BJ (cell line): ENCODE measurements around the gene SLC28A1. TPM values are rescaled to one million over a fixed set of nuclear protein-coding genes. Genes with fewer than 3 reads are reported as not detected.

ENCODE experiments used
- CTCF ChIA-PET: fragments of 350-600 bp; formaldehyde crosslinking; extraction: SDS; loops from one replicate; lab custom pipeline; 2021; ENCODE audit warnings: antibody characterized with exemption, inconsistent platforms; lab: Yijun Ruan, JAX
- POLR2A ChIA-PET: fragments of 300-600 bp; sonication (Branson Sonifier 250); formaldehyde crosslinking; extraction: SDS; loops from one replicate; lab custom pipeline; 2021; ENCODE audit warnings: antibody characterized with exemption; lab: Charles Lee
- DNase-seq: peaks from one replicate; pipeline ENCODE4 v3.0.0-alpha.2; 2011; ENCODE audit warnings: low read depth
- H3K27me3 ChIP-seq: 2 replicates; pipeline ENCODE4 v1.6.0; 2011; ENCODE audit warnings: low read length; ENCODE audit not compliant: control insufficient read depth, insufficient read depth
- H3K36me3 ChIP-seq: 2 replicates; pipeline ENCODE4 v1.5.1; 2011; ENCODE audit warnings: low read length; ENCODE audit not compliant: control insufficient read depth, insufficient read depth
- H3K4me3 ChIP-seq: 2 replicates; pipeline ENCODE4 v1.5.1; 2011; ENCODE audit warnings: low read depth, mild to moderate bottlenecking, control low read depth, low read length
- polyA plus RNA-seq: library from polyadenylated mRNA; depleted of rRNA; stranded (reverse); fragments of >200 nt; gene quantifications from 2 replicates; pipeline ENCODE4 v1.2.3, GENCODE V29; 2011
- TF ChIP-seq, protein P1 (sequence below): IDR thresholded peaks from 2 replicates; pipeline ENCODE4 v1.5.1; 2011; ENCODE audit warnings: low read depth, mild to moderate bottlenecking, control low read depth, inconsistent platforms, low read length, moderate library complexity; ENCODE audit not compliant: insufficient read depth

The SLC28A1 gene
- polyA plus RNA-seq, 1 experiment, result 0.05 TPM

DNA sequence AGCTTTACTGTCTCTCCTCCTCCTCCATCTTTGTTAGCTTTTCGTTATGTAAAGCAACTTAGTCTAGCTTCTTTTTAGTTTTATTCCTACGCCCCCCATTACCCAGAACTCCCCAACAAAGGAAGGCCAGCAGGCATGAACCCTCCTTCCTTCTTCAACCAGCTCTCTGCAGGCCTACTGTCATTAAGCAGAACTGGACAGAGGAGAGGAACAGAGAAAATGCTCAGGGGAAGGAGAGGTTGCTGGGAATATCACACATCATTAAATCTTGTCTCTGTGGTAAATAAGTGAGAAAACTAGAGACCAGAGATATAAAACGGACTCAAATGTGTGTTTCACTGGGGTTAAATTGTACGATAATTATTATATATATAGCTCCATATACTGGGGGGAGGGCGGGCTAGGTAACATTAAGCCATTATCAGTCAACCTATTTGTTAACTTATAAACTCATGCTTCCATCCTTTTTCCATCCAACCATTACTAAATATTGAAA lies 19.3 kb upstream of the SLC28A1 start:
- CTCF ChIA-PET, result interaction anchor here (1.2 to 4.6 kb wide), 5 partner anchors 10 to 64 kb away, joined by 3 to 34 read pairs (median 6); no protein-coding TSS in a partner anchor

DNA sequence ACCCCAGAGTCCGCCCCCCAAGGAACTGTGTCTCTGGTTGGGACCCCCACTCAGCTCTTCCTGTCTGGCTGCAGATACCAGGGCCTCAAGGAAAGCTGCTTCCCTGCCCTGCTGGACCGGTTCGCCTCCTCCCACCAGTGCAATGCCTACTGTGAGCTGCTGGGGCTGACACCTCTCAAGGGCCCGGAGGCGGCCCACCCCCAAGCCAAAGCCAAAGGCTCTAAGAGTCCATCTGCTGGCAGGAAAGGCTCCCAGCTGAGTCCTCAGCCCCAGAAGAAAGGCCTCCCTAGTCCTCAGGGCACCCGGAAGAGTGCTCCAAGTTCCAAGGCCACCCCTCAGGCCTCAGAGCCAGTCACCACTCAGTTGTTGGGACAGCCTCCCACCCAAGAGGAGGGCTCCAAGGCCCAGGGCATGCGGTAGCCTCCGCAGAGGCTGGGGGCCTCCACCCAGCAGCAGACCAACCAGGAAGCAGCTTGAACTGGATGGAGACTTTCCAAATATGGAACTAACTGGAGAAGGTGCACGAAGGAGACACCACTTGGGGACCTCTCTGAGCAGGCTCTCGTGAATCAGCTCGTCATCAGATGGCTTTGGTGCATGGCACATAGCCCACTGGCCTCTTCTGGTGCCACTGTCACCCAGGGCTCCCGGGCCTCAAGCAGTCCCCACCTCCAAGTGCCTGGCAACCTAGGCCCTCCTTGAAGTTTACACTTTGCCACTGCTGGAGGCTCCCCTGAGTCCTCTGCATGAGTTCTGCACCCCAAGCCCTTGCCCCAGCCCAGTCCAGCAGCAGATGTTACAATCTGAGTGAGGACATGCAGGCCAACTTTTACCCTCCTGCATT lies 16.2 kb upstream of the SLC28A1 start:
- no peaks in the 10 kb centered on the region for H3K36me3 ChIP-seq
- ChIA-PET CTCF (interaction anchor here (1.4 to 1.5 kb wide), 3 partner anchors 9 to 60 kb away, joined by 4 to 10 read pairs (median 6); no protein-coding TSS in a partner anchor), POLR2A (interaction anchor here (0.6 kb wide), 1 partner anchor 25 kb away, joined by 3 read pairs; no protein-coding TSS in a partner anchor)
- H3K27me3 ChIP-seq, result 0 out of 2 replicates have a peak, but pooled peaks cover 1% of the 10 kb centered on the region
- no peak overlapping the region for H3K4me3 ChIP-seq
- DNase-seq, result no peak
- TF ChIP-seq, protein P1, sequence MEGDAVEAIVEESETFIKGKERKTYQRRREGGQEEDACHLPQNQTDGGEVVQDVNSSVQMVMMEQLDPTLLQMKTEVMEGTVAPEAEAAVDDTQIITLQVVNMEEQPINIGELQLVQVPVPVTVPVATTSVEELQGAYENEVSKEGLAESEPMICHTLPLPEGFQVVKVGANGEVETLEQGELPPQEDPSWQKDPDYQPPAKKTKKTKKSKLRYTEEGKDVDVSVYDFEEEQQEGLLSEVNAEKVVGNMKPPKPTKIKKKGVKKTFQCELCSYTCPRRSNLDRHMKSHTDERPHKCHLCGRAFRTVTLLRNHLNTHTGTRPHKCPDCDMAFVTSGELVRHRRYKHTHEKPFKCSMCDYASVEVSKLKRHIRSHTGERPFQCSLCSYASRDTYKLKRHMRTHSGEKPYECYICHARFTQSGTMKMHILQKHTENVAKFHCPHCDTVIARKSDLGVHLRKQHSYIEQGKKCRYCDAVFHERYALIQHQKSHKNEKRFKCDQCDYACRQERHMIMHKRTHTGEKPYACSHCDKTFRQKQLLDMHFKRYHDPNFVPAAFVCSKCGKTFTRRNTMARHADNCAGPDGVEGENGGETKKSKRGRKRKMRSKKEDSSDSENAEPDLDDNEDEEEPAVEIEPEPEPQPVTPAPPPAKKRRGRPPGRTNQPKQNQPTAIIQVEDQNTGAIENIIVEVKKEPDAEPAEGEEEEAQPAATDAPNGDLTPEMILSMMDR, result no peak

More for the DNA sequence above, 19.3 kb upstream of the SLC28A1 start:
- H3K4me3 ChIP-seq, result no peak overlapping the region
- H3K36me3 ChIP-seq, result no peaks in the 10 kb centered on the region
- H3K27me3 ChIP-seq, result no peaks in the 10 kb centered on the region
- DNase-seq, result no peak
- POLR2A ChIA-PET, result no interaction called here
- TF ChIP-seq, protein P1, result no peak

DNA sequence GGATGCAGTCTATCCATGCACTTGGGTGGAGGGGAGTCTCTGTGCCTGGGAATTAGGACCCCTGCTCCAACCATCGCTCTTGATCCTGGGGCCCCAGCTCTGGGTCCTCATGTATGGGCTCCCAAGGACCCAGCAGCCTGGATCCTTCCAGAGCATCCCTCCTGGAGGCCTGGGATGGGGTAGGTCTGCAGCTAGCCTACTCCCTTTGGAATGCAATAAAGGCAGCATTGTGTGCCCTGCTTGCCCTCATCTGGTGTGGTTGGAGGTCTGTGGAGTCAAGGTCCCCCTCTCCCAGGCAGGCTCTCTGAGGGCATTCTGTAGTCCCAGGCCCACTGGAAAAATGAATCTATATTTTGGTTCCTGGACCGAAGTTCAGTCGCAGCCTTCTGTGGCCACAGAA lies 15.0 kb upstream of the SLC28A1 start:
- H3K27me3 ChIP-seq, result 0 out of 2 replicates have a peak, but pooled peaks cover 1% of the 10 kb centered on the region
- CTCF ChIA-PET, result interaction anchor here (0.6 to 1.4 kb wide), 4 partner anchors 9 to 270 kb away, joined by 4 to 10 read pairs (median 4); no protein-coding TSS in a partner anchor
- POLR2A ChIA-PET, result no interaction called here
- H3K4me3 ChIP-seq, result no peak overlapping the region
- no peak for DNase-seq
- no peaks in the 10 kb centered on the region for H3K36me3 ChIP-seq
- TF ChIP-seq, protein P1, result no peak

DNA sequence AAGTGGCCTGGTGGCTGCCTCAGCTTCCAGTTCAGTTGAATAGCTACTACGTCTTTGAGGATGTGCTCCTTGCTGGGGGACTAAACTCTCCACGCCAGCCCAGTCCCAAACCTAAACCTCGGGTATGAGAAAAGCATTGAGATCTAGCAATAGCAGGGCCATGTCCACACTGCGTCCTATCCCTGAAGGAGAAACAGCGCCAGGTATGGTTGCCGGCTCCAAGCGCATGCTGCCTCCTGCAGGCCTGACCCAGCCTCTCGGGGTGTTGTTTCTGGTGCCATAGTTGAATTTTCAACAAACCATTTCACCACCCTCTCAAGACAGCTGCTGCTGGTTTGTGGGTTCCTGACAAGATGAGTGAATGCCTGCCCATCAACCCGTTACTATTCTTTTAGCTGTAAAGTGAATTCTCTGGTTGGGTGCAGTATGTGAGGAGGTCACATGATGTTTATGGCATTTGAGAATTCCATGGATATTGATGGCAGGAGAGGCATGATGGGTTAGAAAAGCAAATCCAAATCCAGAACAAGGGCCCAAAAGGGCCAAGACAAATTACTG lies 13.0 kb upstream of the SLC28A1 start:
- H3K27me3 ChIP-seq, result 0 out of 2 replicates have a peak, but pooled peaks cover 1% of the 10 kb centered on the region
- no peak overlapping the region for H3K4me3 ChIP-seq
- no peaks in the 10 kb centered on the region for H3K36me3 ChIP-seq
- POLR2A ChIA-PET, result no interaction called here
- CTCF ChIA-PET, result no interaction called here
- TF ChIP-seq, protein P1, result no peak
- DNase-seq, result no peak
